NCI-H2196 (cell line): ENCODE data around the gene EFCAB8.

Experiments used
- DNase-seq: peaks from one replicate; lab custom pipeline; 2025; ENCODE audit not compliant: unreplicated experiment; lab: John Stamatoyannopoulos, UW

EFCAB8 gene

GRCh38 chr20:33005908-33006775 lies 147.4 kb downstream of the EFCAB8 start:
- peak; percentile 64 for DNase-seq

- no peak for DNase-seq
Observed at GRCh38 chr20:33006776-33007375, 148.2 kb downstream of the EFCAB8 start.

DNA sequence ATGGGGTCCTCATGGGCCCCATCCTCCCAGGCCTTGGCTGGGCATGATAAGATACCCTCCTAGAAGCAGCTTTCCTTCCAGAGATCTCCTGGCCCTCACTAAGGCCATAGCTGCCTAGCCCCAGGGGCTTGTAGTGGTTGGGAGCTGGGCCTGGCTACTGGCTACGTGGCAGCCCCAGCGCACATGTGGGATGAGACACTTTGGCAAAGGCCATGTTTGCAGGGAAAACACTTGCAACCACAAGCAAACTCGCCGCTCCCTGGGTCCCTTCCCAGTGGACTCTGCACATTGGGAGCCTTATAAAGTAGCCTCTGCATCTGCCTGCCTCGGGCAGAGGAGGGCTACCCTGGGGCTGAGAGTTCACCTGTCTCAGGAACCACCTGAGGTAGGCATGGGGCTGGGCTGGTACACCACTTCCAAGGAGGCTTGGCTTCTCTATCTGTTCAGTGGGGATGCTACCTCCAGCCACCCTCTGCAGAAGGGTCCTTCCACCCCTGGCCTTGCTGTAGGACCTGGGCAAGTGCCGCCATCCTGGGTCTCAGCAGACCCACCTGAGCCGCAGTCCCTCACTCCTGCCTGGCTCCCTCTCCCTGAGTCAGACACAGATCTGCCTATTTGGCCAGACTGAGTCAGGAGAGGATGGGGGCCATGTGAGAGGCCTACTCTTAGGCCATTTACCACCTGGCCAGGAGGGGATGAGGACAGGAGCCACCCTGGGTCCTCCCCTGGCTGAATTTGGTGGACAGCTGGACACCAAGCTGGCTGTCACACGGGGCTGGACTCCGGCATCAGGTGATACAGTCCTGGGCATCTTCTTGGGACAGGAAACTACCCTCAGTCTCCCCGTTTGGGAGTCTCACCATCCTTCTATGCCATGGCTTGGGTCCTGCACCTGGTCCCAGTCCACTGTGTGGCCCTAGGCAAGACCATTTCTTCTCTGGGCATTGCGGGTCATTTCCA lies 148.9 kb downstream of the EFCAB8 start, which contains the start of gene BPIFB2:
TSS of gene BPIFB2 (plus strand) at position 329 of the 960 bp plus-strand sequence. CDS start 871 bp downstream, outside the sequence.
- DNase-seq = no peak

- DNase-seq = no peak
Observed at GRCh38 chr20:33008336-33009213, 149.9 kb downstream of the EFCAB8 start.

GRCh38 chr20:33009214-33010132 lies 150.8 kb downstream of the EFCAB8 start:
- peak; percentile 76 for DNase-seq

DNA sequence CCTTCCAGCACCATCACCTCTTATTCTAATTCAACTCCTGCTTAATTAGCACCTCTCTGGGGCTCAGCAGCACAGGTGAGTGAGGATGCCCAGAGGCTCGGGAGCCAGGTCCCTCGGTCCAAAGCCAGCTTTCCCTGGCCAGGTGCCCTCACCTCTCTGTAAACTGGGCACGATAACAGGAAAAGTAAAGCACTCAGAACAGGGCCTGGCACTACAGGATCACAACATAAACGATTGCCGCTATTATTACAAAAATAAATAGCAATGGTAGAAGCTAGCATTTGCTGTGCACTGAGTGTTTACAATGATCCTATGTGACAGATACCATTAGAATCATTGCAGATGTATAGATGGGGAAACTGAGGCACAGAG lies 151.4 kb downstream of the EFCAB8 start:
- DNase-seq = peak; percentile 10

- DNase-seq = no peak
Observed at GRCh38 chr20:33010674-33011449, 152.1 kb downstream of the EFCAB8 start.
